22Rv1 (cell line): ENCODE measurements around the gene HACD4.

Experiments
- H3K27ac ChIP-seq: fragments of 450-650 bp; 2 replicates; pipeline ENCODE4 v1.5.1; 2017
- ZFX ChIP-seq: fragments of 450-650 bp; IDR thresholded peaks from 2 replicates; pipeline ENCODE4 v1.6.1; 2017; ENCODE audit warnings: antibody characterized with exemption, borderline replicate concordance
- TF ChIP-seq, protein P1 (sequence below): fragments of 450-650 bp; IDR thresholded peaks from 2 replicates; pipeline ENCODE4 v1.5.1; 2017; ENCODE audit warnings: mild to moderate bottlenecking

The HACD4 gene

DNA sequence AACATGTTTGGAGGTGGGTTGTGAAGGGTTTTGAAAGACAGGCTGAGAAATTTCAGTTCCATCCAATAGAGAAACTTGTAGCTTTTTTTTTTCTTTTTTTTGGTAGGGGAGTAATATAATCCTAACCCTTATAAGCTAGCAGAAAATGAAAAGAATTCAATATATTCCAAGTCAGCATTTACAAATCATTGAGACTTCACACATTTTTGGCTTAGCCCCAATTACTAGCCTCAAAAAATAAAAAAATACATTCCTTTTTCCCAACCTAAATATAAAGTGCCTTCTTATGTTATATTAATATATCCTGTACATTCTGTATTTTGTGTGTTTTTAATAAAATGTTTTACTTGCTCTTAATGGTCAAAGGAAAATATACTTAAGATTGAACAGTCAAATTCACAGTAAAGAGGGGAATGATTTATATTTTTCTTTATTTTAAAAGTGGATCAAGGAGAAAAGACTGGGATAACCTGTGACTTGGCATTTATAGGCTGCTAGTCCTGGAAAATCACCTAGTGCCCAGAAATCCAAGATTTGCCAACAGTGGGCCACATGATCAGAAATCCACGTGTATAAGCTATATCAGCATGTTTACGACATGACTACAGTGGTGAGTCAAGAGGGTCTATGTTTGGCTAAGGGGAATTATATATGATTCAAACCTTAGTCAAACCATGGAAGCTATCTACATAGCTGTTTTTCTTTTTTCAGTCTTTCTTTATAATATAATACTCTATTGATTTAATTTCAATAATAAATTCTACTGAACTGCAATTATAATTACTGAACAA is 14.5 kb downstream of the HACD4 start:
- TF ChIP-seq ZFX, result no peak
- TF ChIP-seq, protein P1, sequence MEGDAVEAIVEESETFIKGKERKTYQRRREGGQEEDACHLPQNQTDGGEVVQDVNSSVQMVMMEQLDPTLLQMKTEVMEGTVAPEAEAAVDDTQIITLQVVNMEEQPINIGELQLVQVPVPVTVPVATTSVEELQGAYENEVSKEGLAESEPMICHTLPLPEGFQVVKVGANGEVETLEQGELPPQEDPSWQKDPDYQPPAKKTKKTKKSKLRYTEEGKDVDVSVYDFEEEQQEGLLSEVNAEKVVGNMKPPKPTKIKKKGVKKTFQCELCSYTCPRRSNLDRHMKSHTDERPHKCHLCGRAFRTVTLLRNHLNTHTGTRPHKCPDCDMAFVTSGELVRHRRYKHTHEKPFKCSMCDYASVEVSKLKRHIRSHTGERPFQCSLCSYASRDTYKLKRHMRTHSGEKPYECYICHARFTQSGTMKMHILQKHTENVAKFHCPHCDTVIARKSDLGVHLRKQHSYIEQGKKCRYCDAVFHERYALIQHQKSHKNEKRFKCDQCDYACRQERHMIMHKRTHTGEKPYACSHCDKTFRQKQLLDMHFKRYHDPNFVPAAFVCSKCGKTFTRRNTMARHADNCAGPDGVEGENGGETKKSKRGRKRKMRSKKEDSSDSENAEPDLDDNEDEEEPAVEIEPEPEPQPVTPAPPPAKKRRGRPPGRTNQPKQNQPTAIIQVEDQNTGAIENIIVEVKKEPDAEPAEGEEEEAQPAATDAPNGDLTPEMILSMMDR, result no peak
- no peak overlapping the region for H3K27ac ChIP-seq

- TF ChIP-seq, protein P1, result no peak
- TF ChIP-seq ZFX, result no peak
- no peak overlapping the region for H3K27ac ChIP-seq
These were observed 15.4 kb downstream of the HACD4 start for GRCh38 chr9:21015995-21016394.

- H3K27ac ChIP-seq, result no peak overlapping the region
- no peak for TF ChIP-seq ZFX
- TF ChIP-seq, protein P1, result no peak
These were observed 16.2 kb downstream of the HACD4 start for GRCh38 chr9:21015129-21015815.

GRCh38 chr9:21002040-21002439 is 29.4 kb downstream of the HACD4 start:
- H3K27ac ChIP-seq, result no peak overlapping the region
- TF ChIP-seq ZFX, result no peak
- TF ChIP-seq, protein P1, result no peak

DNA sequence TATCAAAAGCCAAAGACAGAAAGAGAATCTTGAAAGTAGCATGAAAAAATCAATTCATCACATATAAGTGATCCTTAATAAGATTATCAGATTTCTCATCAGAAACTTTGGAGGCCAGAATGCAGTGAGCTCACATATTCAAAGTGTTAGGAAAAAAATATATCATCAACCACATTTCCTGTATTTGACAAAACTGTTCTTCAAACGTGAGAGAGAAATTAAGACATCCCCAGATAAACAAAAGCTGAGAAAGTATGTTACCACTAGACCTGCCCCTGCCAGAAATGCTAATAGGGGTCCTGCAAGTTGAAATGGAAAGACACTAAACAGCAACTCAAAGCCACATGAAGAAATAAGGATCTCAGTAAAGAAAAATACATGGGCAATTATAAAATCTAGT is 29.9 kb downstream of the HACD4 start:
- no peak overlapping the region for H3K27ac ChIP-seq
- TF ChIP-seq, protein P1, result no peak
- TF ChIP-seq ZFX, result no peak

GRCh38 chr9:20997503-20998076 is 33.9 kb downstream of the HACD4 start:
- H3K27ac ChIP-seq, result no peak overlapping the region
- TF ChIP-seq, protein P1, result no peak
- TF ChIP-seq ZFX, result no peak

GRCh38 chr9:20996809-20997208 is 34.6 kb downstream of the HACD4 start:
- H3K27ac ChIP-seq, result no peak overlapping the region
- no peak for TF ChIP-seq ZFX
- TF ChIP-seq, protein P1, result no peak
